Cardiac fibroblast (primary cell): ENCODE data around the gene FSIP1.

Experiments
- DNase-seq, 2 donors: peaks; one replicate each; pipeline versions ENCODE4 v3.0.0 to v3.0.0-alpha.2; 2010; ENCODE audit warnings: low read depth in 2 of 2
- H3K4me3 ChIP-seq, 2 donors: replicated peaks in 1 of 2; 1 replicate in 1 of 2; 2 replicates in 1 of 2; pipeline ENCODE4 v1.5.1; 2011; ENCODE audit warnings: low read depth in 2 of 2, low read length in 2 of 2, mild to moderate bottlenecking in 2 of 2, moderate library complexity in 1 of 2
- TF ChIP-seq, protein P1 (sequence below): IDR thresholded peaks from one replicate; pipeline ENCODE4 v1.5.1; 2011; ENCODE audit warnings: low read depth, mild to moderate bottlenecking, low read length, inconsistent platforms

FSIP1 gene

DNA sequence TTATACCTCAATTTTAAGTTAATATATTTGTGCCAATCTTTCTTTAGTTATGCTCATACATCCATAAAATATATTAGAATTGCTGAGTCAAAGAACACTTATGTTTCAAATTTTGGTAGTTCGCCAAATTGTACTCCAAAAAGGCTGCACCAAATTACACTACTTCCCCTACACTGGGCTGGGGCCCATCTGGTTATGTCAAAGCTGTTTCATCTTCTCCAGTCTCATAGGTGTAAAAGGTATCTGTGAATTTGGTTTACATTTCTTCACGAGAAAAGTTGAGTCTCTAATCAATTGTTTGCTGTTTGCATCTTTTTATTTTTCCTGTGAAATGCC, 706 bp downstream of the FSIP1 start:
- no peak for DNase-seq
- TF ChIP-seq, protein P1, sequence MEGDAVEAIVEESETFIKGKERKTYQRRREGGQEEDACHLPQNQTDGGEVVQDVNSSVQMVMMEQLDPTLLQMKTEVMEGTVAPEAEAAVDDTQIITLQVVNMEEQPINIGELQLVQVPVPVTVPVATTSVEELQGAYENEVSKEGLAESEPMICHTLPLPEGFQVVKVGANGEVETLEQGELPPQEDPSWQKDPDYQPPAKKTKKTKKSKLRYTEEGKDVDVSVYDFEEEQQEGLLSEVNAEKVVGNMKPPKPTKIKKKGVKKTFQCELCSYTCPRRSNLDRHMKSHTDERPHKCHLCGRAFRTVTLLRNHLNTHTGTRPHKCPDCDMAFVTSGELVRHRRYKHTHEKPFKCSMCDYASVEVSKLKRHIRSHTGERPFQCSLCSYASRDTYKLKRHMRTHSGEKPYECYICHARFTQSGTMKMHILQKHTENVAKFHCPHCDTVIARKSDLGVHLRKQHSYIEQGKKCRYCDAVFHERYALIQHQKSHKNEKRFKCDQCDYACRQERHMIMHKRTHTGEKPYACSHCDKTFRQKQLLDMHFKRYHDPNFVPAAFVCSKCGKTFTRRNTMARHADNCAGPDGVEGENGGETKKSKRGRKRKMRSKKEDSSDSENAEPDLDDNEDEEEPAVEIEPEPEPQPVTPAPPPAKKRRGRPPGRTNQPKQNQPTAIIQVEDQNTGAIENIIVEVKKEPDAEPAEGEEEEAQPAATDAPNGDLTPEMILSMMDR: no peak
- H3K4me3 ChIP-seq: peak overlapping the region; percentile 14 to 44

DNA sequence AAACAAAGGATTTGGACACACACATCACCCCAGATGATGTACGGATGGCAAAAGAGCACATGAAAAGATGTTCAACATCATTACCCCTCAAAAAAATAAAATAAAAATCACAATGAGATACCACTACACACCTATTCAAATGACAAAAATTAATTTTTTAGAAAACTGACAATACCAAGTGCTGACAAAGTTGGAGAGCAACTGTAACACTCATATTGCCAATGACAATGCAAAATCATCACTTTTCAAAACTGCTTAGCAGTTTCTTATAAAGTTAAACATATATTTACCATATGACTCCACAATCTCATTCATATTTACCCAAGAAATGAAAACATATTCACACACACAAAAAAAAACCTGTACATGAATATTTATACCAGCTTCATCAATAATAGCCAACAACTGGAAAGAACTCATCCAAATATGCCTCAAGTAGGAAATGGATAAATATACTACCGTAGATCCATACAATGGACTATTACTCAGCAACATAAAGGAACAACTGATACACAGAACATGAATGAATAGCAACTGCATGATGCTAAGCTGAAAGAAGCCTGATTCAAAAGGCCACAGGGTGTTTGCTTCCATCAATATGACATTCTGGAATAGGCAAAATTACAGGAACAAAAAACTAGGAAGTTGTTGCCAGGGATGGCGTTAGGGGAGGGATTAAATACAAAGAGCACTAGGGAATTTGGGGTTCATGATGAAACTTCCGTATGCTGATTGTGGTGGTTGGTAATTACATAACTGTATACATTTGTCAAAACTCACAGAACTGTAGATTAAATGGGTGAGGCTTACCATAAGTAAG, 1.3 kb downstream of the FSIP1 start:
- DNase-seq: no peak
- TF ChIP-seq, protein P1: no peak
- H3K4me3 ChIP-seq: no peak overlapping the region

DNA sequence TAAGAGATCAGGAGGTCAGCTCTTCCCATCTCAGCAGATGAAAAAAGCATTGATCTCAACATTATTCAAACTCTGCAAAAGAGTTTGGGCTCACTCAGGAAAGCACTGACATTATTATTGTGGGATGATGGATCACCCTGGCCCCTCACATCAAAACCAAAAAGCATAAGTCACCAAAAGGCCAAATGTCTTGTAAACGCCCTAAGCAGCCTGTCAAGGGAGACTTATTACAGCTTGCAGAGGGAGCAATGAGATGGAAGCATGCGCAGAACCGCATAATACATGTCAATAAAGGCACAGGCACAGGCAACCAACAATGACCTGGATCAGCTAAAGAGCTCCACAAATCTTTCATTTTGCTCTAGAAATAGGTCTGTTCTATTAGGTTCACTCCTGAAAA, 4.6 kb downstream of the FSIP1 start:
- TF ChIP-seq, protein P1: no peak
- no peak overlapping the region for H3K4me3 ChIP-seq
- no peak for DNase-seq

DNA sequence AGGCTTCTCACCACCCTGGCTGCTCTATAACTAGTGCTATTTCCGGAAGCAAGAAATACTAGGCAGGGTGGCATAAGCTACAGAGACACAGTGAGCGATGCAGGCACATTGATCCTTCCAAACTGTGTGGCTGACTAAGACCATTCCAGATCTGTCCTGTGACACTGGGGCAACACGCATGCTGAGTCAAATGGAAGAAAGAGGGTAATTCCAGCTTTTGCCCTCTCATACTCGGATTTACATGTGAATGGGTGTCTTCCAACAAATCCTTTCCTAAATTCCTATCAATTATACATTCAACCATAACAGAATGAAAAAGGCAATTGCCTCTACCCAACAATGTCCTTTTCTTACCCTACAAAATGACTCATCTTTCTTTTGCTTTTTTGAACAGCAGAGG, 5.1 kb downstream of the FSIP1 start:
- TF ChIP-seq, protein P1: no peak
- H3K4me3 ChIP-seq: no peak overlapping the region
- no peak for DNase-seq

DNA sequence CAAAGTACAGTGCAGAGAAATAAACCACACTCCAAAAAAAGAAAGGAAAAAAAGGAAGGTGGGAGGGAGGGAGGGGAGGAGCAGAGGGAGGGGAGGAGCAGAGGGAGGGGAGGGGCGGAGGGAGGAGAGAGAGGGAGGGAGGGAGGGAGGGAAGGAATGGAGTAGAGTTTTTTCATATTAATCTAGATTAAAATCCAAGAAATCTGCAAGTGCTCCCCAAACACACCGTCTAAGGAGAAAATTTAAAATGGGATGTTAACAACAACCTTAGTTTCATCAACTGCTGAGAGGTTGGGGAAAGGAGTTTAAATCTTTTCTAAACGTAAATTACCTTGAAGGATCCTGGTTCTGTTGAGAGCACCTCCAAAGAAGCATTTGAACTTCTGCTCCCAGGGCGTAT, 6.6 kb downstream of the FSIP1 start:
- TF ChIP-seq, protein P1: no peak
- DNase-seq: no peak
- no peak overlapping the region for H3K4me3 ChIP-seq

DNA sequence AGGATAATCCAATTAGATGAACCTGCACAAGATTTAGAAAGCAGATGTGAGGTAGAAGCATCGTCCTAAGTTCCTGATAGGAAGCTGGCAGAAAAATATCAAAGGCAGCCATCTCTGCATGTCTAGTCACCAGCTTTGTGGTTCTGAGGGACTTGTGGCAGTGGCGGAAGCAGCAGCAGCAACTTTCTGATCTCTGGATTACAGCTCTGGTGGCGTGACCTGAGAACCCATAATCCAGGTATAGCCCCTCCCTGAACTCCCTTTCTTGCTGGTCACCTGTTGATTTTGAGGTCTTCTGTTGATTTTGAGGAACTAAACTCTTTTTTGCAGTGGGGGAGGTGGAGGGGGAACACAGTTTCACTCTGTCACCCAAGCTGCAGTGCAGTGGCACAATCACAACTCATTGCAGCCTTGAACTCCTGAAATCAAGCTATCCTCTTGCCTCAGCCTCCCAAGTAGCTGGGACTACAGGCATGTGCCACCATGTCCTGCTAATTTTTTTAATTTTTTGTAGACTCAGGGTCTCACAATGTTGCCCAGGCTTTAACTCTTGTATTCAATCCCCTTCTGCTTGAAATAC, 7.9 kb downstream of the FSIP1 start:
- no peak overlapping the region for H3K4me3 ChIP-seq
- no peak for DNase-seq
- TF ChIP-seq, protein P1: no peak
